Epithelial cell of proximal tubule (primary cell): ENCODE data around the gene MANSC1. TPM values are rescaled to one million over a fixed set of nuclear protein-coding genes. Genes with fewer than 3 reads are reported as not detected.
A peak's percentile ranks its signal among the peaks of the same experiment; 100 is the strongest.

Experiments
- DNase-seq: peaks from one replicate; pipeline ENCODE4 v3.0.0-alpha.2; 2011; ENCODE audit warnings: low read depth
- H3K4me3 ChIP-seq: 2 replicates; pipeline ENCODE4 v1.5.1; 2011; ENCODE audit warnings: low read depth, mild to moderate bottlenecking, low read length
- CTCF ChIP-seq: conservative IDR thresholded peaks from 2 replicates; pipeline ENCODE4 v1.5.1; 2012; ENCODE audit warnings: low read depth, mild to moderate bottlenecking, low read length
- total RNA-seq: library from RNA; depleted of rRNA; stranded (reverse); fragments of >200 nt; gene quantifications from 2 replicates; pipeline ENCODE4 v1.2.3, GENCODE V29; 2015

MANSC1 gene
- total RNA-seq, 1 donor from 2014 or later, result 10.6 TPM

- DNase-seq, result no peak
- no peak overlapping the region for H3K4me3 ChIP-seq
- no peak for TF ChIP-seq CTCF
Observed at GRCh38 chr12:12365446-12365802, 15.4 kb upstream of the MANSC1 start.

DNA sequence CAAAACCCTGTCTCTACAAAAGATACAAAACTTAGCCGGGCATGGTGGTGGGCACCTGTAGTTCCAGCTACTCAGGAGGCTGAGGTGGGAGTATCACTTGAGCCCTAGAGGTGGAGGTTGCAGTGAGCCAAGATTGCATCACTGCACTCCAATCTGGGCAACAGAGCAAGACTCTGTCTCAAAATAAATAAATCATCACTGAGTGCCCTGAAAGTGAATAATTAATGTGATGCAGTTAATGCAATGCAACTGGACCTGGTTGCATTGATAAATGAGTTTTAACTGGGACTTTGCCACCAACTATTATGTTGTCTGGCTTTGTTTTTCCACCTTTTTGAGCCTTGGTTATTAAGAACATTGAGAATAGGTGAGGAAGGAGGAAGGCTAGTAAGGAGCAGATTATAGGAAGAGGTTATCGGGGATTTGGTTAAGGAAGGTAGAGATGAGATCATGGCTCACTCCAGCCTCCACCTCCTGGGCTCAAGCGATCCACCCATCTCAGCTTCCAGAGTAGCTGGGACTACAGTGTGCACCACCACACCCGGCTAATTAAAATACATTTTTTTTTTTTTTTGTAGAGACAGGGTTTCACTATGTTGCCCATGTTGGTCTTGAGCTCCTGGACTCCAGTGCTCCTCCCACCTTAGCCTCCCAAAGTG is 14.9 kb upstream of the MANSC1 start:
- no peak for DNase-seq
- TF ChIP-seq CTCF, result no peak
- no peak overlapping the region for H3K4me3 ChIP-seq

- peak overlapping the region; percentile 93 for H3K4me3 ChIP-seq
Observed at GRCh38 chr12:12358528-12358927, 8.5 kb upstream of the MANSC1 start.

GRCh38 chr12:12357719-12358461 is 7.8 kb upstream of the MANSC1 start:
- DNase-seq, result no peak
- peak overlapping the region; percentile 93 for H3K4me3 ChIP-seq
- TF ChIP-seq CTCF, result no peak

More at GRCh38 chr12:12358528-12358927, 8.5 kb upstream of the MANSC1 start:
- TF ChIP-seq CTCF, result no peak
- DNase-seq, result no peak

DNA sequence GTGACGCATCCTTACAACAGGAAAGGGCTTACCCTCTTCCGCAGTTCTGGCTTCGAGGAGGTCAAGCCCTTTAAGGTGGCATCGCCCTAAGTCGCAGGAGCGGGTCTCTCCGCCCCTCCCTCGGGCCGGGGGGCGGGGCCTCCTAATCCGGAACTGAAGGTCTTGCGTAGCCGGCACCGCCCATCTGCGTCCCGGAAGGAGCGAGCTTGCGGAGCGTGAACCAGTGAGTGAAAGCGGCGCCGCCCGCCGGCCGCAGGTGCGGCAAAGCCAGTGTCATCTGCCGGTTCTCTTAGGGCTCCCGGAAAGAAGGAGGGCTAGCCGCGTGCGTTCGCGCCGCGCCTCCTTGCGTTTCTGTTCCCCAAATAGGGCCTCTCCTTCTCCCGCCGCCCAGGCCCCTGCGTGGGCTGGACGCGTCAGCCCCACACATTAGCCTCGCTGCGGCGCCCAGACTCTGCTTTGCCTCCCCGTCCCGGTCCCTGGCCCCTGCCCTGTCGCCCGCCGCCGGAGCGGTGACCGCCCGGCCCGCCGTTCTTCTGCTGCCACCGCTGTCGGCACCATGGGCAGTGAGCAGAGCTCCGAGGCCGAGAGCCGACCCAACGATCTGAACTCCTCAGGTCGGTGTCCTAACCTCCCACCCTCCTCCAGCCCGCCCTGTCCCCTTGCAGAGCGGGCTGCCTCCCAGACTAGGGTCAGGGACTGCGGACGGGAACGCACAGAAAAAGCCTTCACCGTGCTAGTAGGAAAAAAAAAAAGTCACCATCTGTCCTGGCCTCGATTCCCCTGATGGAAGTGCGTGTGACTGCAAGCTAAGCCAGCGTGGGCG is 7.1 kb upstream of the MANSC1 start, which contains the start of gene BORCS5:
Gene BORCS5, plus strand, starts transcription at position 183 of the 823 bp plus-strand sequence. Its CDS starts 374 bp downstream, at position 557.
- peak; percentile 20 for TF ChIP-seq CTCF
- peak; percentile 46 for DNase-seq
- peak within 1 kb of the TSS; percentile 93 for H3K4me3 ChIP-seq

DNA sequence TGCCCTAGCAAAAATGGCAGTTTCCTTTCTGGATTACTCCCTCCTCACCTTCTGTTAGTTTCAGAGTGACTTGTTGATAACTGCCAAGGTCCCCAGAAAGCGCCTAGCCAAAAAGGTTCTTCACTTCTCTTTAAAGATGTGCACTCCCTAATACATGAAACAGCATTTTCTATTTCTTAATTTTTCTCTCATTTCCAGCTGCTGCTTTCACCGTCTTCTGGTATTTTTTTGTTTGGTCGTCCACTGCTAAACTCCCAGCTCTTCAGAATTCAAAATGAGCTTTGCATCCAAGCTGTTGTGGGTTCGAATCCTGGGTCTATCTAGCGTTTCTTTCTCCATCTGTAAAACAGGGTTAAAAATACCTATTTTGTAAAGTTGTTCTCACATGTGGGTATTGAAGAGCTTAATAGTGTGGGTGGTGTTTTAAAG is 6.4 kb upstream of the MANSC1 start:
- H3K4me3 ChIP-seq, result peak overlapping the region; percentile 93
- DNase-seq, result no peak
- no peak for TF ChIP-seq CTCF
